ENCODE data around the gene MLLT10. TPM values are rescaled to one million over a fixed set of nuclear protein-coding genes. Genes with fewer than 3 reads are reported as not detected.

MLLT10 gene
- total and polyA plus RNA-seq, 9 of the 15 experiments (the other 6 are each of a cell fraction or from before 2014, with no cell fraction given) = 18.8 to 81.4 (median 64.2) TPM

GRCh38 chr10:21637795-21638194 lies 103.8 kb downstream of the MLLT10 start (continued):
- TF ChIP-seq HMBOX1 (IDR thresholded peaks at IDR 0.05) = no peak
- no peak for TF ChIP-seq CHD4 (IDR thresholded peaks at IDR 0.05; ENCODE audit: insufficient read depth, insufficient replicate concordance, low read depth, low read length, poor library complexity, severe bottlenecking)
- no peak for TF ChIP-seq SPI1 (IDR thresholded peaks at IDR 0.05; ENCODE audit: borderline replicate concordance, low read depth, low read length)
- no peak for TF ChIP-seq SMARCB1 (IDR thresholded peaks at IDR 0.05; ENCODE audit: insufficient read length, low read depth)
- TF ChIP-seq RFX5 (IDR thresholded peaks at IDR 0.05; ENCODE audit: low read depth, low read length) = no peak
- TF ChIP-seq HDAC8 (tag; IDR thresholded peaks at IDR 0.05) = no peak
- TF ChIP-seq E2F4 (CRISPR knock-in tag; IDR thresholded peaks at IDR 0.05; ENCODE audit: low read depth) = no peak
- TF ChIP-seq ZNF512 (tag; IDR thresholded peaks at IDR 0.05) = no peak
- TF ChIP-seq MITF (IDR thresholded peaks at IDR 0.05) = no peak
